Fibroblast of villous mesenchyme (primary cell): ENCODE data around the gene PALM. TPM values are rescaled to one million over a fixed set of nuclear protein-coding genes. Genes with fewer than 3 reads are reported as not detected.
"Not testable (repeated sequence)": the region's sequence is repeated elsewhere in the genome, so short reads cannot be mapped to it uniquely, and the experiment has no call there.

Experiments
- DNase-seq: peaks from one replicate; pipeline ENCODE4 v3.0.0-alpha.2; 2010; ENCODE audit warnings: low read depth
- H3K4me3 ChIP-seq: 2 replicates; pipeline ENCODE4 v1.5.1; 2011; ENCODE audit warnings: low read depth, mild to moderate bottlenecking, low read length
- total RNA-seq: library from RNA; depleted of rRNA; stranded (reverse); fragments of >200 nt; gene quantifications from 2 replicates; pipeline ENCODE4 v1.2.3, GENCODE V29; 2012
- TF ChIP-seq, protein P1 (sequence below): IDR thresholded peaks from 2 replicates; pipeline ENCODE4 v1.5.1; 2012; ENCODE audit warnings: low read depth, mild to moderate bottlenecking, low read length; ENCODE audit not compliant: insufficient read depth

Gene PALM
- total RNA-seq, 1 donor, result 1.7 TPM

- H3K4me3 ChIP-seq, result no peak overlapping the region
- TF ChIP-seq, protein P1, sequence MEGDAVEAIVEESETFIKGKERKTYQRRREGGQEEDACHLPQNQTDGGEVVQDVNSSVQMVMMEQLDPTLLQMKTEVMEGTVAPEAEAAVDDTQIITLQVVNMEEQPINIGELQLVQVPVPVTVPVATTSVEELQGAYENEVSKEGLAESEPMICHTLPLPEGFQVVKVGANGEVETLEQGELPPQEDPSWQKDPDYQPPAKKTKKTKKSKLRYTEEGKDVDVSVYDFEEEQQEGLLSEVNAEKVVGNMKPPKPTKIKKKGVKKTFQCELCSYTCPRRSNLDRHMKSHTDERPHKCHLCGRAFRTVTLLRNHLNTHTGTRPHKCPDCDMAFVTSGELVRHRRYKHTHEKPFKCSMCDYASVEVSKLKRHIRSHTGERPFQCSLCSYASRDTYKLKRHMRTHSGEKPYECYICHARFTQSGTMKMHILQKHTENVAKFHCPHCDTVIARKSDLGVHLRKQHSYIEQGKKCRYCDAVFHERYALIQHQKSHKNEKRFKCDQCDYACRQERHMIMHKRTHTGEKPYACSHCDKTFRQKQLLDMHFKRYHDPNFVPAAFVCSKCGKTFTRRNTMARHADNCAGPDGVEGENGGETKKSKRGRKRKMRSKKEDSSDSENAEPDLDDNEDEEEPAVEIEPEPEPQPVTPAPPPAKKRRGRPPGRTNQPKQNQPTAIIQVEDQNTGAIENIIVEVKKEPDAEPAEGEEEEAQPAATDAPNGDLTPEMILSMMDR, result no peak
- DNase-seq, result no peak
Measured at GRCh38 chr19:738509-739128, 29.9 kb downstream of the PALM start.

DNA sequence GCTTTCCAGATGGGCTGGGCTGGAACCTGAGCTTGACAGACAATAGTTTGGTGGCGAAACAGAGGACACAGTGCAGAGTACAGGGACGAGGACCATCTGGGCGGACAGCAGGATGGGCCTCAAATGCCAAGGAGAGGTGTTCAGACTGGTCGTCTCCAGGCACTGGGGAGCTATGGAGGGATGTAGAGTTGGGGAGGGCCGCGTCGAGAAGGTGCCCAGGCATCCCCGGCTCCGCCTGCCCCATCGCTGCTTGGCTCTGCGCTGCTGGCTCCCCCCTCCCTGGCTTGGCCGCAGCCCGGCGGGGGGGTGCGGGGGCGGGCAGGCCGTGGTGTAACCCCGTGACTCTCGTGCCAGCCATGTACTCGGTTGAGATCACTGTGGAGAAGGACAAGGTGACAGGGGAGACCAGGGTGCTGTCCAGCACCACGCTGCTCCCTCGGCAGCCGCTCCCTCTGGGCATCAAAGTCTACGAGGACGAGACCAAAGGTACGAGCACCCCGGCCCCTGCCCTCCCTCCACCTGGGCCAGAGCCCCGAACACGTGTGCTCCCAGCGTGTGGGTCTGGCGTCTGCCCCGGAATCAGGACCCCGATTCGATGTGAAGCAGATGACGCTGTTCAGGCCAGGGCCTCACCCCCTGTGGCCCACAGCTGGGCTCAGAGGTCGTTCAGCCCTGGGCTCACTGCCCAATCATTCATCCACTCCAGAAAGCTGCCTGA lies 31.4 kb downstream of the PALM start:
- H3K4me3 ChIP-seq, result no peak overlapping the region
- TF ChIP-seq, protein P1, result no peak
- DNase-seq, result no peak

DNA sequence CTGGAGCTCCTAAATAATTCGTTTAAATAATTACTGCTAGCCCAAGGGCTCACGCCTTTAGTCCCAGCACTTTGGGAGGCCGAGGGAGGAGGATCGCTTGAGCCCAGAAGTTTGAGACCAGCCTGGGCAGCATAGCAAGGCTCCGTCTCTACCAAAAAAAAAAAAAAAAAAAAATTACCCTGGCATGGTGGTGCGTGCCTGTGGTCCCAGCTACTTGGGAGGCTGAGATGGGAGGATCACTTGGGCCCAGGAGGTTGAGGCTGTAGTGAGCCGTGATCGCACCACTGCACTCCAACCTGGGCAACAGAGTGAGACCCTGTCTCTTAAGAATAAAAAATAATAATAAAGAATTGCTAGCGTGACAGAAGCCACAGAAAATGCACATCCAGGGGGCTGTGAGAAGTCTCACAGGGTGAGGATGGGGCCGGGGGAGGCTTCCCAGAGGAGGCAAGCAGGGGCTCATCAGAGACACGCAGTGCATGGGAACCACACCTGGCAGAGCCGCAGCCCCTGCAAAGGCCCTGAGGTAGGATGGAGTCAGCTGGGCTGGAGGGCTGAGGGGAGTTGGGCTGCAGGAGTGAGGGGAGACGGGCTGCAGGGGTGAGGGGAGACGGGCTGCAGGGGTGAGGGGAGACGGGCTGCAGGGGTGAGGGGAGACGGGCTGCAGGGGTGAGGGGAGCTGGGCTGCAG lies 32.2 kb downstream of the PALM start:
- DNase-seq, H3K4me3 ChIP-seq: not testable (repeated sequence)

DNA sequence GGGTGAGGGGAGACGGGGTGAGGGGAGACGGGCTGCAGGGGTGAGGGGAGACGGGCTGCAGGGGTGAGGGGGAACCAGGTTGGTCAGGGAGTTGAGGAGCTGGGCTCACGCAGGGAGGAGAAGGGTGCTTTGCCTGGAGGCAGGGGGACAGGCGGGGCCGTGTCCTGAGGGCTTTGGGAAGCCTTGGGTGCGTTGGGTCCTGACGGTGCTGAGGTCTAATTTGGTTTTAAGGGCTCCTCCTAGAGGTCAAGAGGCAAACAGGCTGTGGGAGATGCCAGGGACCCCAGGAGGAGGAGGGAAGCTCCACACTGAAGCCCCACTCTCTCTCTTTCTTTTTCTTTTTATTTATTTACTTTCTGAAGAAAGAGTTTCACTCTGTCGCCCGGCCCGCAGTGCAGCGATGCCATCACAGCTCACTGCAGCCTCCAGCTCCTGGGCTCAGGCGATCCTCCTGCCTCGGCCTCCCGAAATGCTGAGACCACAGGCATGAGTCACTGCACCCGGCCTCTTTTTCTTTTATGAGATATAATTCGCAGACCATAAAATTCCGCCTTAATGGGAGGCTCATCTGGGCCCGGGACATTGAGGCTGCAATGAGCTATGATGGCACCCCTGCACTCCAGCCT lies 32.9 kb downstream of the PALM start:
- no peak for DNase-seq
- H3K4me3 ChIP-seq, result no peak overlapping the region
- TF ChIP-seq, protein P1, result peak; percentile 18

DNA sequence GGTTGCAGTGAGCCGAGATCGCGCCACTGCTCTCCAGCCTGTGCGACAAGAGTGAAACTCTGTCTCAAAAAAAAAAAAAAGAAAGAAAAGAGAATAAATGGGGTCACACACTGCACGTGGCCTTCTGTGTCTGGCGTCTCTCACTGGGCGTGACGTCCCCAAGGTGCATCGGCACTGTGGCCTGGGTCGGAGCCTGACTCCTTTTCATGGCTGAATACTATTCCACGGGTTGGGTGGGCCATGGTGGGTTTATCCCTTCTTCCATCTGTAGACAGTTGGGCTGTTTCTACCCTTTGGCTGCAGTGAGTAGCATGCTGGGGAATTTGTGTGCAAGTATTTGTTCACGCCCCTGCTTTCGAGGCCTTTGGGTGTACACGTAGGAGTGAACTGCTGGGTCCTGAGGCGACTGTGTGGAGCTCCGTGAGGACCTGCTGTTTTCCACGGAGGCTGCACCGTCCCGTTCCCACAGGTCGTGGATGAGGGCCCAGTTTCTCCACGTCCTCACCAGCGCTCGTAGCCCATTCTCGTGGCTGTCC lies 33.9 kb downstream of the PALM start:
- TF ChIP-seq, protein P1, result no peak
- DNase-seq, result no peak
- no peak overlapping the region for H3K4me3 ChIP-seq

DNA sequence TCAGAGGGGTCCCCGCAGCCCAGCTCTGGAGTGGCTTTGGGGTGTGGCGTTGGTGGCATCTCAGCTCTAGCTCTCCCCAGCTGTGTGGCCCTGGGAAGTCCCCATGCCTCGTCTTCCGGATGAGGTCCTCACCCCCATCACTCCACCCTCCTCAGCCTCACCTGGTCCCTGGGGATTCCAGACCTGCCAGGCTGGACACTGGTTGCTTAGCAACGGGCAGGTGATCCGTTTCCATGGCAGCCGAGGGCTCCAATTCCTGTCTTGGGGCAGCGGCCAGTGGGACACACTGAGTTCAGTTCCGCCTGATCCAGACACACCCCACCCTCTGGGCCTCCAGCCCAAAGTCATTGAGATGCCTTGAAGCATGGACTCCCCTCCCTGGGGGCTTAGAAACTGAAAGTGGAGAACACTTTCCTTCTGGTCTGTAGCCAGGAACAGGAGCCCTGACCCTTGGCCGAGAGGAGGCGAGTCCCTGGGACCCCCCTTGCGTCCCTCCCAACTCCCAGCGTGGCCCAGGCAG lies 34.5 kb downstream of the PALM start:
- no peak overlapping the region for H3K4me3 ChIP-seq
- DNase-seq, result no peak
- TF ChIP-seq, protein P1, result no peak

- DNase-seq, result peak; percentile 93
- H3K4me3 ChIP-seq, result not testable (repeated sequence)
Measured at GRCh38 chr19:745138-745537, 36.4 kb downstream of the PALM start.
